ENCODE results near the gene C2orf76. TPM values are rescaled to one million over a fixed set of nuclear protein-coding genes. Genes with fewer than 3 reads are reported as not detected.
A peak's percentile ranks its signal among the peaks of the same experiment; 100 is the strongest.

Gene C2orf76
- total RNA-seq, 1 donor from 2014 or later, result 12.2 TPM

- Mint-ChIP-seq H3K27me3 (ENCODE audit: low read depth) (peaks cover 9% of the 10 kb centered on the region), H3K4me1 (no peaks in the 10 kb centered on the region), H3K27ac (no peak overlapping the region), H3K9me3 (peaks cover 5% of the 10 kb centered on the region), H3K4me3 (no peak overlapping the region), H3K36me3 (no peaks in the 10 kb centered on the region)
- DNase-seq (ENCODE audit: low spot score in 2 of 2, unreplicated experiment in 2 of 2), result no peak
- TF ChIP-seq CTCF (IDR thresholded peaks at IDR 0.05; ENCODE audit: unreplicated experiment), result no peak
These were observed 100.5 kb downstream of the C2orf76 start for GRCh38 chr2:119266091-119266589.

DNA sequence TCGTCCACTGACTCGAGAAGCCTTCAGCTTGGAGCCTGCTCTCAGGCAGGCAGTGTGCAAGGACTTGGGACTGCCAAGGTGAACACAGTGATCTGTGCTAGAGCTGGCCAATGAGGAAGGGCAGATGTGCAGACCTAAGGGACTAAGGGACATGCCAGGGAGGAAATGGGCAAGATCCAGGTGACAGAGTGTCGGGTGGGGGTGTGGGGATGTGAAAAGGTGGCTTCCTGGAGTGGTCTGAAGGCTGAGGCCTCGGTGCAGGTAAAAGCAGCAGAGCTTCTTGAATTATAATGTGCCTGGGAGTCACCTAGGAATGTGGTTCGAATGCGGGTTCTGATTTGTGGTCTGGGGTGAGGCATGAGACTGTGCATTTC is 101.0 kb downstream of the C2orf76 start:
- Mint-ChIP-seq H3K4me3 (no peak overlapping the region), H3K36me3 (no peaks in the 10 kb centered on the region), H3K4me1 (no peaks in the 10 kb centered on the region), H3K27ac (no peak overlapping the region), H3K27me3 (ENCODE audit: low read depth) (peaks cover 9% of the 10 kb centered on the region), H3K9me3 (peaks cover 2% of the 10 kb centered on the region)
- no peak for TF ChIP-seq CTCF (IDR thresholded peaks at IDR 0.05; ENCODE audit: unreplicated experiment)
- peak in 1 of 2 experiments; percentile 13 for DNase-seq (ENCODE audit: low spot score in 2 of 2, unreplicated experiment in 2 of 2)

GRCh38 chr2:119264781-119265692 is 101.6 kb downstream of the C2orf76 start:
- no peaks in the 10 kb centered on the region for H3K4me1 Mint-ChIP-seq

DNA sequence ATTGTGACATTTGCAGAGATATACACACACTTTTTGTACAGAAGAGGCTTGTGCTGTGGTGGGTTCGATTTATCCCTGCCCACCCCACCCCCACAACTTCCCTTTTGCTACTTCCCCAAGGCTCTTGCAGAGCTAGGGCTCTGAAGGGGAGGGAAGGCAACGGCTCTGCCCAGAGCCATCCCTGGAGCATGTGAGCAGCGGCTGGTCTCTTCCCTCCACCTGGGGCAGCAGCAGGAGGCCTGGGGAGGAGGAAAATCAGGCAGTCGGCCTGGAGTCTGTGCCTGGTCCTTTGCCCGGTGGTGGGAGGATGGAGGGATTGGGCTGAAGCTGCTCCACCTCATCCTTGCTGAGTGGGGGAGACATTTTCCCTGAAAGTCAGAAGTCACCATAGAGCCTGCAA is 103.0 kb downstream of the C2orf76 start:
- Mint-ChIP-seq H3K4me1 (no peaks in the 10 kb centered on the region), H3K27ac (no peak overlapping the region), H3K27me3 (ENCODE audit: low read depth) (peaks cover 7% of the 10 kb centered on the region), H3K9me3 (no peaks in the 10 kb centered on the region), H3K4me3 (no peak overlapping the region), H3K36me3 (no peaks in the 10 kb centered on the region)
- no peak for DNase-seq (ENCODE audit: low spot score in 2 of 2, unreplicated experiment in 2 of 2)
- TF ChIP-seq CTCF (IDR thresholded peaks at IDR 0.05; ENCODE audit: unreplicated experiment), result no peak

More at GRCh38 chr2:119264781-119265692, 101.6 kb downstream of the C2orf76 start:
- no peaks in the 10 kb centered on the region for H3K9me3 Mint-ChIP-seq
- H3K4me3 Mint-ChIP-seq, result no peak overlapping the region
- H3K27me3 Mint-ChIP-seq (ENCODE audit: low read depth), result peaks cover 9% of the 10 kb centered on the region
- peak in 1 of 2 experiments; percentile 62 for DNase-seq (ENCODE audit: low spot score in 2 of 2, unreplicated experiment in 2 of 2)
- TF ChIP-seq CTCF (IDR thresholded peaks at IDR 0.05; ENCODE audit: unreplicated experiment), result peak; percentile 73
- H3K36me3 Mint-ChIP-seq, result no peaks in the 10 kb centered on the region
- no peak overlapping the region for H3K27ac Mint-ChIP-seq

DNA sequence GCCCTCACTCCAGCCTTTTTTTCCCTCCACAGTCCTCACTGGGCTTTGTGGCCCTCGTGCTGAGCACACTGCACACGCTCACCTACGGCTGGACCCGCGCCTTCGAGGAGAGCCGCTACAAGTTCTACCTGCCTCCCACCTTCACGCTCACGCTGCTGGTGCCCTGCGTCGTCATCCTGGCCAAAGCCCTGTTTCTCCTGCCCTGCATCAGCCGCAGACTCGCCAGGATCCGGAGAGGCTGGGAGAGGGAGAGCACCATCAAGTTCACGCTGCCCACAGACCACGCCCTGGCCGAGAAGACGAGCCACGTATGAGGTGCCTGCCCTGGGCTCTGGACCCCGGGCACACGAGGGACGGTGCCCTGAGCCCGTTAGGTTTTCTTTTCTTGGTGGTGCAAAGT is 103.6 kb downstream of the C2orf76 start:
- no peak overlapping the region for H3K4me3 Mint-ChIP-seq
- TF ChIP-seq CTCF (IDR thresholded peaks at IDR 0.05; ENCODE audit: unreplicated experiment), result no peak
- no peak for DNase-seq (ENCODE audit: low spot score in 2 of 2, unreplicated experiment in 2 of 2)
- no peaks in the 10 kb centered on the region for H3K36me3 Mint-ChIP-seq
- H3K4me1 Mint-ChIP-seq, result peaks cover 3% of the 10 kb centered on the region
- H3K27me3 Mint-ChIP-seq (ENCODE audit: low read depth), result peaks cover 4% of the 10 kb centered on the region
- H3K9me3 Mint-ChIP-seq, result no peaks in the 10 kb centered on the region
- no peak overlapping the region for H3K27ac Mint-ChIP-seq
